GM12878 (cell line): ENCODE measurements around the gene RPL3. TPM values are rescaled to one million over a fixed set of nuclear protein-coding genes. Genes with fewer than 3 reads are reported as not detected.

Experiments used
- ATAC-seq: fragments of 200-7000 bp; cut with Tn5 transposase; 3 replicates; pipeline ENCODE4 v1.9.1; 2020; ENCODE audit warnings: mild to moderate bottlenecking, moderate library complexity
- BruUV-seq: library from RNA; stranded (reverse); fragments of 400-500 nt; replicated peaks from 2 replicates; lab custom pipeline; 2021; lab: Mats Ljungman, UMichigan
- CTCF ChIA-PET: fragments of 300-600 bp; sonication (Branson Sonifier 250); formaldehyde crosslinking; extraction: SDS; loops from one replicate; lab custom pipeline; 2021; ENCODE audit warnings: inconsistent platforms; lab: Yijun Ruan, JAX
- POLR2A ChIA-PET: fragments of 350-600 bp; formaldehyde crosslinking; extraction: SDS; loops from one replicate; lab custom pipeline; 2021; ENCODE audit warnings: inconsistent platforms; lab: Charles Lee
- RAD21 ChIA-PET: fragments of 300-600 bp; sonication (Branson Sonifier 250); formaldehyde crosslinking; loops from one replicate; lab custom pipeline; 2023; ENCODE audit warnings: antibody characterized with exemption; ENCODE audit not compliant: unreplicated experiment; lab: Charles Lee
- SMC1A ChIA-PET: fragments of 300-600 bp; sonication (Branson Sonifier 250); formaldehyde crosslinking; loops from one replicate; lab custom pipeline; 2023; ENCODE audit not compliant: unreplicated experiment, uncharacterized antibody; lab: Charles Lee
- DNase-seq: peaks from one replicate; pipeline ENCODE4 v3.0.0-alpha.2; 2011; ENCODE audit warnings: low read depth, low spot score
- FAIRE-seq: peaks from 3 replicates; lab custom pipeline; 2011; peaks lifted over from hg19 to GRCh38; lab: Jason Lieb, UNC
- H2AFZ ChIP-seq: 2 replicates; pipeline ENCODE4 v1.6.0; 2011; ENCODE audit warnings: low read depth, low read length, control low read depth; ENCODE audit not compliant: control insufficient read depth
- H3K27ac ChIP-seq: 2 replicates; pipeline ENCODE4 v1.5.1; 2011; ENCODE audit warnings: control low read depth; ENCODE audit not compliant: control insufficient read depth, insufficient read depth
- H3K27me3 ChIP-seq, 2 experiments: replicated peaks in 1 of 2; 2 replicates each; pipeline versions ENCODE4 v1.6.0 to v1.6.1; 2011; ENCODE audit warnings: low read length in 1 of 2; ENCODE audit not compliant: control insufficient read depth in 2 of 2, insufficient read depth in 2 of 2
- H3K36me3 ChIP-seq, 2 experiments: 2 replicates each; pipeline ENCODE4 v1.5.1; 2011; ENCODE audit warnings: low read length in 1 of 2; ENCODE audit not compliant: control insufficient read depth in 2 of 2, insufficient read depth in 2 of 2
- H3K4me1 ChIP-seq: 2 replicates; pipeline ENCODE4 v1.6.1; 2011; ENCODE audit warnings: mild to moderate bottlenecking, low read length, moderate library complexity, mixed read lengths; ENCODE audit not compliant: control insufficient read depth, insufficient read depth
- H3K4me2 ChIP-seq: 2 replicates; pipeline ENCODE4 v1.6.0; 2011; ENCODE audit warnings: control low read depth; ENCODE audit not compliant: control insufficient read depth, insufficient read depth
- H3K4me3 ChIP-seq: fragments of 200-600 bp; sonication (generic); 2 replicates; pipeline ENCODE4 v1.5.1; 2016
- H3K79me2 ChIP-seq: 2 replicates; pipeline ENCODE4 v1.6.0; 2011; ENCODE audit warnings: low read length; ENCODE audit not compliant: control insufficient read depth, insufficient read depth
- H3K9ac ChIP-seq: 2 replicates; pipeline ENCODE4 v1.8.0; 2011; ENCODE audit warnings: low read length, control low read depth, mixed read lengths; ENCODE audit not compliant: control insufficient read depth, insufficient read depth
- H3K9me3 ChIP-seq: replicated peaks from 3 replicates; pipeline ENCODE4 v1.5.1; 2011; ENCODE audit warnings: mild to moderate bottlenecking, low read length; ENCODE audit not compliant: control insufficient read depth, insufficient read depth
- H4K20me1 ChIP-seq: 2 replicates; pipeline ENCODE4 v1.6.0; 2011; ENCODE audit not compliant: control insufficient read depth, insufficient read depth
- CBX3 ChIP-seq: fragments of 200-600 bp; sonication (generic); IDR thresholded peaks from 2 replicates; pipeline ENCODE4 v1.6.1; 2016; ENCODE audit warnings: low read depth, borderline replicate concordance
- CHD2 ChIP-seq: IDR thresholded peaks from 2 replicates; pipeline ENCODE4 v1.6.1; 2011; ENCODE audit warnings: low read depth, low read length, improper control_type of control experiment, borderline replicate concordance
- ETV6 ChIP-seq, 2 experiments: fragments of 450-650 bp in 1 of 2; IDR thresholded peaks in 1 of 2; conservative IDR thresholded peaks in 1 of 2; 2 replicates each; pipeline ENCODE4 v1.6.1; 2014; ENCODE audit warnings: antibody characterized with exemption in 1 of 2, borderline replicate concordance in 1 of 2, low read depth in 1 of 2, mild to moderate bottlenecking in 1 of 2, moderate library complexity in 1 of 2
- GABPA ChIP-seq: IDR thresholded peaks from 2 replicates; pipeline ENCODE4 v1.6.1; 2014; ENCODE audit warnings: antibody characterized with exemption, low read depth, mild to moderate bottlenecking, inconsistent platforms
- HDAC6 ChIP-seq: fragments of 200-600 bp; sonication (generic); IDR thresholded peaks from one replicate; pipeline ENCODE4 v1.8.0; 2017; ENCODE audit warnings: antibody characterized with exemption; ENCODE audit not compliant: unreplicated experiment
- HDGF ChIP-seq: fragments of 450-650 bp; IDR thresholded peaks from 2 replicates; pipeline ENCODE4 v1.6.1; 2016; ENCODE audit warnings: antibody characterized with exemption
- MTA3 ChIP-seq: IDR thresholded peaks from 2 replicates; pipeline ENCODE4 v1.6.1; 2012; ENCODE audit warnings: low read length, inconsistent platforms, borderline replicate concordance
- PML ChIP-seq: IDR thresholded peaks from 2 replicates; pipeline ENCODE4 v1.6.1; 2012; ENCODE audit warnings: low read length, inconsistent platforms
- POLR2A ChIP-seq: IDR thresholded peaks from 2 replicates; pipeline ENCODE4 v1.6.1; 2011; ENCODE audit warnings: low read depth, mild to moderate bottlenecking, low read length
- POLR2AphosphoS5 ChIP-seq: IDR thresholded peaks from 2 replicates; pipeline ENCODE4 v1.6.1; 2011; ENCODE audit warnings: mild to moderate bottlenecking, low read length, inconsistent platforms
- RFX5 ChIP-seq: IDR thresholded peaks from 2 replicates; pipeline ENCODE4 v1.6.1; 2011; ENCODE audit warnings: low read depth, low read length, improper control_type of control experiment
- SMAD5 ChIP-seq: IDR thresholded peaks from 2 replicates; pipeline ENCODE4 v1.6.1; 2016; ENCODE audit warnings: antibody characterized with exemption, low read depth
- SREBF1 ChIP-seq: IDR thresholded peaks from 2 replicates; pipeline ENCODE4 v1.6.1; 2012; ENCODE audit warnings: mild to moderate bottlenecking, low read length
- SREBF2 ChIP-seq: IDR thresholded peaks from 2 replicates; pipeline ENCODE4 v1.6.1; 2012; ENCODE audit warnings: mild to moderate bottlenecking, low read length
- TBL1XR1 ChIP-seq: IDR thresholded peaks from 2 replicates; pipeline ENCODE4 v1.6.1; 2012; ENCODE audit warnings: low read depth, low read length, improper control_type of control experiment
- ZNF207 ChIP-seq: fragments of 450-650 bp; IDR thresholded peaks from 2 replicates; pipeline ENCODE4 v1.6.1; 2014; ENCODE audit warnings: antibody characterized with exemption, mild to moderate bottlenecking, borderline replicate concordance
- ZNF24 ChIP-seq: fragments of 450-650 bp; IDR thresholded peaks from 2 replicates; pipeline ENCODE4 v1.6.1; 2017; ENCODE audit warnings: antibody characterized with exemption, mild to moderate bottlenecking
- WGBS: methylation state at CpG from one replicate; pipeline ENCODE4 v1.1.6; 2016; ENCODE audit warnings: low lambda C conversion rate; ENCODE audit not compliant: insufficient replicate concordance, insufficient coverage; ENCODE audit errors: missing lambda C conversion rate; 5-methylcytosine and 5-hydroxymethylcytosine counted together
- in situ Hi-C: fragments of 300-500 bp; cut with MboI; formaldehyde crosslinking; loops from 9 replicates; pipeline ENCODE4 v1.14.3; 2018; ENCODE audit warnings: mixed read lengths
- intact Hi-C: fragments of 100-400 bp; cut with micrococcal nuclease; formaldehyde crosslinking; loops from one replicate; pipeline ENCODE4 v1.14.2; 2022; ENCODE audit not compliant: unreplicated experiment
- polyA plus RNA-seq, 11 experiments: library from polyadenylated mRNA; depleted of rRNA in 4 of 11; unstranded in 6 of 11; stranded (reverse) in 5 of 11; fragments of >200 nt; fragmentation: Nextera tagmentation in 4 of 11; fragmentation: Illumina TruSeq in 1 of 11; extraction: Ambion mirVana in 4 of 11; extraction: Trizol in 1 of 11; gene quantifications; 1 replicate in 1 of 11; 2 replicates in 10 of 11; pipeline versions ENCODE4 v1.2.1 to v1.2.3, GENCODE V29; 2011 to 2016; ENCODE audit warnings: inconsistent platforms in 2 of 11, missing spikeins in 2 of 11, low read depth in 1 of 11
- total RNA-seq, 4 experiments: library from RNA; depleted of rRNA in 3 of 4; stranded (reverse); fragments of >200 nt in 3 of 4; fragmentation: Illumina TruSeq in 1 of 4; extraction: Trizol in 1 of 4; gene quantifications; 2 replicates each; pipeline versions ENCODE4 v1.2.1 to v1.2.3, GENCODE V29; 2013 to 2021
- TF ChIP-seq, protein P1 (sequence below): IDR thresholded peaks from 2 replicates; pipeline ENCODE4 v1.6.1; 2012; ENCODE audit warnings: mild to moderate bottlenecking, low read depth, low read length

RPL3 gene
- total and polyA plus RNA-seq, 10 of the 15 experiments (the other 5 are each of a cell fraction or from before 2014, with no cell fraction given), result 1,534 to 6,791 (median 3,992) TPM

DNA sequence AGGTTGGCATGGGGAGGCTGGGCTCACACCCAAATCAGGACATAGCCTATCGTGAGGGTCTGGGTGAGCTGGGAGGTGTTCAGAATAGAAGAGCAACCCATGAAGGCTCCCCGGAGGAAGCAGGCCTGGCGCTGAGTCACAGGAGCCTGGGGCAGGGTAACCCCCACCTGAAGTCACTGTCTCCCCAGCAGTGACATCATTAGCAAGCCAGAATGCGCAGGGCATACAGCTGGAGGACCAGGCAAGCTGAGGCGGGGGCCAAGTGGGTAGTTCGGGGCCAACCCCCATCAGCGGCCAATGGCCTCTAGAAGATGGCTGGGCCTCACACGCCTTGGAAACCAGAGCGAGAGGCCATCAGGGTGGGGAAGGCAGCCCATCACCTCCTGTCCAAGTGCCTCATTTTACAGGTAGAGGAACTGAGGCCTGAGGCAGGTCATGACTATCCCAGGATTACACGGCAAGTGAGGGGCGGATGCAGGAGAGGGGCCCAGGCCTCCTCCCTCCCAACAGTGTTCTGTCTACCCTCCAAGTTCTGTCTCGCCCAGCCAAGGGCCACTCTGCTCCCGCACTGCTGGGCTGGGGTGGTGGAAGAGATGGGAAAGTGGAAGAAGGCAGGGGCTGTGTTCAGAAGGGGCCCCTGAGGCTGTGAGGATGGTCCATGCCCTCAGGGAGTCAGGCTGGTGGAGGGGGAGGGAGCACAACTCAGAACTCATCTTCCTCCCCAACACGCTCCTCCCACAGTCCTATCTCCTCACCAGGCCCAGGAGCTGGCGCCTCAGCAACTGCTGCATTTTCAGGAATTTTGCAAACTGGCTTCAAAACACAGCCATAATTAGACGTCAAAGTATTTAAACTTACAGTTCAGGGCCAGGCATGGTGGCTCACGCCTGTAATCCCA is 24.6 kb downstream of the RPL3 start (continued):
- TF ChIP-seq HDAC6, result no peak
- no peak for TF ChIP-seq POLR2AphosphoS5
- no peak for TF ChIP-seq MTA3
- TF ChIP-seq SREBF1, result no peak
- no peak for TF ChIP-seq HDGF
- TF ChIP-seq, protein P1, sequence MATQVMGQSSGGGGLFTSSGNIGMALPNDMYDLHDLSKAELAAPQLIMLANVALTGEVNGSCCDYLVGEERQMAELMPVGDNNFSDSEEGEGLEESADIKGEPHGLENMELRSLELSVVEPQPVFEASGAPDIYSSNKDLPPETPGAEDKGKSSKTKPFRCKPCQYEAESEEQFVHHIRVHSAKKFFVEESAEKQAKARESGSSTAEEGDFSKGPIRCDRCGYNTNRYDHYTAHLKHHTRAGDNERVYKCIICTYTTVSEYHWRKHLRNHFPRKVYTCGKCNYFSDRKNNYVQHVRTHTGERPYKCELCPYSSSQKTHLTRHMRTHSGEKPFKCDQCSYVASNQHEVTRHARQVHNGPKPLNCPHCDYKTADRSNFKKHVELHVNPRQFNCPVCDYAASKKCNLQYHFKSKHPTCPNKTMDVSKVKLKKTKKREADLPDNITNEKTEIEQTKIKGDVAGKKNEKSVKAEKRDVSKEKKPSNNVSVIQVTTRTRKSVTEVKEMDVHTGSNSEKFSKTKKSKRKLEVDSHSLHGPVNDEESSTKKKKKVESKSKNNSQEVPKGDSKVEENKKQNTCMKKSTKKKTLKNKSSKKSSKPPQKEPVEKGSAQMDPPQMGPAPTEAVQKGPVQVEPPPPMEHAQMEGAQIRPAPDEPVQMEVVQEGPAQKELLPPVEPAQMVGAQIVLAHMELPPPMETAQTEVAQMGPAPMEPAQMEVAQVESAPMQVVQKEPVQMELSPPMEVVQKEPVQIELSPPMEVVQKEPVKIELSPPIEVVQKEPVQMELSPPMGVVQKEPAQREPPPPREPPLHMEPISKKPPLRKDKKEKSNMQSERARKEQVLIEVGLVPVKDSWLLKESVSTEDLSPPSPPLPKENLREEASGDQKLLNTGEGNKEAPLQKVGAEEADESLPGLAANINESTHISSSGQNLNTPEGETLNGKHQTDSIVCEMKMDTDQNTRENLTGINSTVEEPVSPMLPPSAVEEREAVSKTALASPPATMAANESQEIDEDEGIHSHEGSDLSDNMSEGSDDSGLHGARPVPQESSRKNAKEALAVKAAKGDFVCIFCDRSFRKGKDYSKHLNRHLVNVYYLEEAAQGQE, result no peak
- no peak for TF ChIP-seq PML
- TF ChIP-seq SMAD5, result no peak

- H3K4me1 ChIP-seq, result peaks cover 4% of the 10 kb centered on the region; the same call in 1 of the 2 replicates
- ChIA-PET POLR2A (no interaction called here), SMC1A (no interaction called here), CTCF (interaction anchor here (0.6 to 1.1 kb wide), 3 partner anchors 12 to 235 kb away, joined by 3 read pairs; no protein-coding TSS in a partner anchor), RAD21 (no interaction called here)
- no peaks in the 10 kb centered on the region for H3K27me3 ChIP-seq
- intact Hi-C loops, result no loop called here
- ATAC-seq (no peak), DNase-seq (no peak), FAIRE-seq (no peak)
- no peaks in the 10 kb centered on the region for H4K20me1 ChIP-seq
- no TSS peak for BruUV-seq
- no peak overlapping the region for H3K4me3 ChIP-seq
- TF ChIP-seq ZNF24 (no peak), HDGF (no peak), SREBF2 (no peak), GABPA (no peak), TBL1XR1 (no peak), RFX5 (no peak), ETV6 (conservative IDR thresholded peaks at IDR 0.05 in 1 of 2, IDR thresholded peaks at IDR 0.05 in 1 of 2; ENCODE audit: borderline replicate concordance in 1 of 2, low read depth in 1 of 2) (no peak), POLR2A (no peak), ZNF207 (no peak), CBX3 (no peak), CHD2 (no peak)
- H3K79me2 ChIP-seq, result no peaks in the 10 kb centered on the region
- H3K9ac ChIP-seq, result no peak overlapping the region
- H2AFZ ChIP-seq, result no peak overlapping the region
- H3K36me3 ChIP-seq, result no peaks in the 10 kb centered on the region
- in situ Hi-C loops, result no loop called here
- no peak overlapping the region for H3K27ac ChIP-seq
- H3K4me2 ChIP-seq, result no peak overlapping the region
- WGBS, result 70% methylated on average over 15 of the region's 15 CpGs
- H3K9me3 ChIP-seq, result no peaks in the 10 kb centered on the region
Measured at GRCh38 chr22:39293766-39294368, 25.6 kb downstream of the RPL3 start.
